CD4-positive, alpha-beta T cell treated with Interferon alpha-2 for 1 hour (primary cell): ENCODE data around the gene MIF.
A peak's percentile ranks its signal among the peaks of the same experiment; 100 is the strongest.
"Not testable (repeated sequence)": the region's sequence is repeated elsewhere in the genome, so short reads cannot be mapped to it uniquely, and the experiment has no call there.

Experiments used
- DNase-seq, 2 donors: peaks; one replicate each; pipeline ENCODE4 v3.0.0-alpha.2; 2020 to 2022

The MIF gene

GRCh38 chr22:23877566-23877965 lies 16.6 kb upstream of the MIF start:
- no peak for DNase-seq

GRCh38 chr22:23878219-23878618 lies 16.0 kb upstream of the MIF start:
- no peak for DNase-seq

GRCh38 chr22:23882370-23882769 lies 11.8 kb upstream of the MIF start:
- no peak for DNase-seq

- DNase-seq, result no peak
These were observed 10.5 kb upstream of the MIF start for GRCh38 chr22:23883658-23884057.

- no peak for DNase-seq
These were observed 10.0 kb upstream of the MIF start for GRCh38 chr22:23884140-23884539.

GRCh38 chr22:23888615-23889401 lies 5.4 kb upstream of the MIF start:
- DNase-seq, result no peak

DNA sequence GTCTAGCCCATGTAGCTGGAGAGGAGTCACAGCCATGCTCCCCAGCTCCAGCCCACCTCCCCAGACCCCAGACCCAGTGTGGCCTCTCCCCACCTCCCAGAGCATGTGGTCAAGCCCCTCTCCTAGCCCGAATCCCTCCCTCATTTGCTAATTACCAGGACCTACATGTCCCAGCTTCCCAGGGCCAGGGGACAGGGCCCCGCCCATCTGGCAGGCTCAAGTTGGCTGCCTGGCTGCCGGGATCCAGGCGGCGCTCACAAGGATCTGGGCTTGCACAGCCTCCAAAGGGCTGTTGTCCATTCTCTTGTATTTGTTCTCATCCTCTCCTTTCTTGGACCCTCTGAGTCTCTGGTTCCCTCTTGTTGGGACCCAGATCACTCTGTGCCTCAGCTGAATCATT lies 4.6 kb upstream of the MIF start:
- DNase-seq, result no peak

GRCh38 chr22:23891726-23892125 lies 2.5 kb upstream of the MIF start:
- no peak for DNase-seq

DNA sequence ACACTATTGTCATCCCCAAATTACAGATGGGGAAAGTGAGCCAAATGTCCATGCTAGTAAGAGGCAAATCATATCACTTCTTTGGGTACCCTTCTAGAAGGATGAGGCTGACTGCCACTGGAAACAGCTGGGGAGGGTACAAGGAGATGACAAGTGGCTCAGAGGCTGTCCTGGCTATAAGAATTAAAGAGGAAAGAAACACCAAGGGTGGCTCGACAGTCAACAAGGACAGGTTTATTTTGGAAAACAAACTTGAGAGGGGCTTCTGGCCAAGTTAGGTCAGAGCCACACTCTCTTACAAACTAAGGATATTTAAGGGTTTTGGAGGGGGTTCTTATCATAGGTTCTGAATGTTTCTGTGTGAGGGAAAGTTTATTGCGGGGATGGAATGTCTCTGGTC lies 2.1 kb upstream of the MIF start:
- no peak for DNase-seq

- no peak for DNase-seq
These were observed 1.5 kb upstream of the MIF start for GRCh38 chr22:23892706-23893105.

- DNase-seq, result no peak
These were observed 850 bp upstream of the MIF start for GRCh38 chr22:23893121-23893944.

DNA sequence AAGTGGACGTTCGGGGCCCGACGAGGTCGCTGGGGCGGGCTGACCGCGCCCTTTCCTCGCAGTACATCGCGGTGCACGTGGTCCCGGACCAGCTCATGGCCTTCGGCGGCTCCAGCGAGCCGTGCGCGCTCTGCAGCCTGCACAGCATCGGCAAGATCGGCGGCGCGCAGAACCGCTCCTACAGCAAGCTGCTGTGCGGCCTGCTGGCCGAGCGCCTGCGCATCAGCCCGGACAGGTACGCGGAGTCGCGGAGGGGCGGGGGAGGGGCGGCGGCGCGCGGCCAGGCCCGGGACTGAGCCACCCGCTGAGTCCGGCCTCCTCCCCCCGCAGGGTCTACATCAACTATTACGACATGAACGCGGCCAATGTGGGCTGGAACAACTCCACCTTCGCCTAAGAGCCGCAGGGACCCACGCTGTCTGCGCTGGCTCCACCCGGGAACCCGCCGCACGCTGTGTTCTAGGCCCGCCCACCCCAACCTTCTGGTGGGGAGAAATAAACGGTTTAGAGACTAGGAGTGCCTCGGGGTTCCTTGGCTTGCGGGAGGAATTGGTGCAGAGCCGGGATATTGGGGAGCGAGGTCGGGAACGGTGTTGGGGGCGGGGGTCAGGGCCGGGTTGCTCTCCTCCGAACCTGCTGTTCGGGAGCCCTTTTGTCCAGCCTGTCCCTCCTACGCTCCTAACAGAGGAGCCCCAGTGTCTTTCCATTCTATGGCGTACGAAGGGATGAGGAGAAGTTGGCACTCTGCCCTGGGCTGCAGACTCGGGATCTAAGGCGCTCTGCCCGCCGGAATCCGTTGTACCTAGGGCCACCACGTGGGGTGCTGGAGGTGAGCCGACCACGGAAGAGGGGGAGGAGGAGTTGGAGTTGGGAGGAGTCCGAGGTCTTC lies 771 bp downstream of the MIF start:
- DNase-seq, result peak; percentile 60 to 75

GRCh38 chr22:23895599-23896144 lies 1.5 kb downstream of the MIF start:
- no peak for DNase-seq

GRCh38 chr22:23896166-23896522 lies 2.0 kb downstream of the MIF start:
- DNase-seq, result no peak

- DNase-seq, result no peak
These were observed 2.5 kb downstream of the MIF start for GRCh38 chr22:23896523-23897186.

- no peak for DNase-seq
These were observed 3.1 kb downstream of the MIF start for GRCh38 chr22:23897320-23897719.

DNA sequence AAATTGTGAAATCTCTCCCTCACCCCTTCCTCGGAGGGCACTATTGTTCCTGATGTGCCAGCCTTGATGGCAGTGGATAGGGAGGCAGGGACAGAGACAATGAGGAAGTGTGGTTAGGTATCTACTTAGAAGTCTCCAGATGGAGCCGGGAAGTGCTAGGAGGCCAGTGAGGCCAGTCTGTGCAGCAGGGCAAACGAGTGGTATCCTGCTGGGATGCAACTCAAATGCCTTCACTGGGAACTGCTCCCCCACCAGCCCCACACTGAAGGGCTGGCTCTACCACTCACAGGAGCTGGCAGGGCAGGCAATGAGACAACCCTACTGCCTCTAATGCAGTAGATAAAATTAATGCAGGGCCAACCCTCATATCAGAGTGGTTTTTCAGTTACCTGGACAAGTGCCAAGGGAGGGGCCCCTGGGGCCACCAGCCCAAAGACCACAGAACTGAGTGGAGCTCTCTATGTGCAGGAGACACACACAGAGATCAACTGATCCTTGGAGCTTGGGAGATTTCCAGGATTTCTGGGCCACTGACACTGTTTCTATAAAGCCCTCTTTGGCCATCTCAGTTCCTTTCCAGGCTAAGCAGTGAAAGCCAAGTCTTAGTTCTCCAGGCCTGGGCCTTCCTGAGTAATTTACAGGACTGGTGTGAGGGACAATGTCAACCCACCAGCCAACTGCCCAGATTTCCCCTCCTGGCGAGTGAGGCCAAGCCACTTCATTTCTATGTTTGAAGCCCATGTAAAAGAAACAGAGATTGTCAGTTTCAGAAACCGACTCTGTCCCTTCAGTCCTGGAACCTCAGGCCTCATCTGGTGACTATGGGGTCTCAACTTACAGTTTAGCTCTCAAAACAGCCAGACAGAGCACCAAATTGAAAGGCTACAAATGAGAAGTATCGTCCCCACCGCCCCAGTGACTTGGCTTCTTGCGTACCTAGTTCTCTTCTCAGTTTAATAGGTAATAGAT lies 4.1 kb downstream of the MIF start:
- DNase-seq, result no peak

GRCh38 chr22:23899042-23899745 lies 5.0 kb downstream of the MIF start:
- no peak for DNase-seq

- DNase-seq, result not testable (repeated sequence)
These were observed 6.0 kb downstream of the MIF start for GRCh38 chr22:23900227-23900626.

DNA sequence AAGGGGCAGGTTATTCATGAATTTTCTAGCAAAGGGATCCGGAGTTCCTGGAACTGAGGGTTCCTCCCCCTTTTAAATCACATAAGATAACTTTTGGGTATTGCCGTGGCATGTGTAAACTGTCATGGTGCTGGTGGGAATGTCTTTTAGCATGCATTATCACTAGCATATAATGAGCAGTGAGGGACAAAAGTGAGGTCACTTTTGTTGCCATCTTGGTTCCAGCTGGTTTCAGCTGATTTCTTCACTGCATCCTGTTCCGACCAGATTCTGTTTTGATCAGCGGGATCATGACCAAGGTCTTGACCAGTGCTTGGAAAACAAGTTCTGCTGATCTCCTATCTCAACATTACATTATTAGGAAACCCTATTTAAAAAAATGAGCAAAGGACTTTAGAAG lies 7.4 kb downstream of the MIF start:
- no peak for DNase-seq
